Measurements from ENCODE around the gene GRPR.
"Not testable (repeated sequence)": the region's sequence is repeated elsewhere in the genome, so short reads cannot be mapped to it uniquely, and the experiment has no call there.

The GRPR gene

DNA sequence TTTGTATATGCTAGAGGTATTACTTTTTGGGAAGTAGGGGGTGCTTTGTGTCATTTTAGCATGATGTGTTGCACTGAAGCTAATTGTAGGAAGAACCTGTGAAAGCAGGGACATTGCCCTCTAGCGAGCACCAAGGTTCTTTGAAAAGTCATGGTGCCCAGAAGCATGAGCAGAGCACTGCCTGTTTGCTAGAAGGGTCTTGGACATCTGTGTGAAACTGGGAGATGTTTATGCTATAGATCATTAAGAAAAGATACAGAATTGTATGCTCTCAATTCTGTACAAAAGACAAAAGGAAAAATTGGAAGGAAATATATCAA lies 14.7 kb downstream of the GRPR start:
- no peak for FAIRE-seq

DNA sequence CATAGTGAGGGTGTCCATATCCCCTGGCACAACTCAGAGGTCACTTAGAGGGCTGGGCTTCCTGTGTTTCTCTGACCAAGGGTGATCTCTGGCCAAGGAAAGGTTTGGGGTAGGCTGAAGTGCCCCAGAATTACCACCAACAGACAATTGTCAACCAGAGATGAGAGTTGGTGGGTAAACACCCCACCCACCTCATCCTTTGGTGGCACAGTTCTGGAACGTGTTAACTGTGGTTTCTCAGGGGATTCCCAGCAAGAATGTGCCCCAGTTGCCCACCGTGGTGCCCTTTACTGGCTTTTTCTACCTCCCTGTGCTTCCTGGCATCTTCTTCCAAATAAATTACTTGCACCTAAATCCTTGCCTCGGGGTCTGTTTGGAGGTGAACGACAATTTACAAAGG lies 17.1 kb downstream of the GRPR start:
- FAIRE-seq = no peak

DNA sequence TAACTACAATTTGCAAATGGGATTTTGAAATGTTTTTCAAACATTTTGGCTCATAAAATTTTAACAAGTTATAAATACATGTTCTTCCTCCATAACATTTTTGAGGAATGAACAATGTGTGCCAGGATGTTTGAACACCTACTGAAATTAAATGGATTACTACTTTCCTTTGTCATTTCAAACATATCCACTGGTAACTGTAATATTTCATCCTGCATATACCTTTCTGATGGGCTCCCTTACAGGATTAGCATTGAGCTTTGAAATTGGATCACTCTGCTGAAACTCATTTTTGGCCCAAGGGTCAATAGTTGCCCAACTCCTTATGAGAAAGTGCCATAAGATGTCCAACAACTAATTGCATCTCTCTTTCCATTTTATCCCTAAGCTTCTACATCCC lies 17.6 kb downstream of the GRPR start:
- peak; percentile 17 for FAIRE-seq

- no peak for FAIRE-seq
Measured at GRCh38 chrX:16141422-16142245, 18.3 kb downstream of the GRPR start.

GRCh38 chrX:16142246-16142558 lies 18.8 kb downstream of the GRPR start:
- no peak for FAIRE-seq

DNA sequence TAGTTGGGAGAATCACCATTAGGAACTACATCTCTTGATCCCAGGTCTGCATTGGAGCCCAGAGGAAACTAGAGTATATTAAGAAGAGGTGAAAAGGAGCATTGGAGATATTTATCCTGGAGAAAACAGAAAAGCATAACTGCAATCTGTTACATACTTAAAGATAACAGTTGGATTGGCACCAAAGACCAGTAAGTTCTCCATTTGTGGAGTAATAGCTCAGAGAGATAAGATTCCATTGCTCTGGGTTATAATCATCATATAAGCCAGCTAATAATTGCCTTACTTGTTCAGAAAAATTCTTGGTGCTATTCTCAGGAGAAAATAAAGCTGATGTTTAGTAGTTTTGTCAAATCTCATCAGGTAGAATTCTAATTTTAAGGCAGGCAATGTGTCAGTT lies 20.6 kb downstream of the GRPR start:
- no peak for FAIRE-seq

DNA sequence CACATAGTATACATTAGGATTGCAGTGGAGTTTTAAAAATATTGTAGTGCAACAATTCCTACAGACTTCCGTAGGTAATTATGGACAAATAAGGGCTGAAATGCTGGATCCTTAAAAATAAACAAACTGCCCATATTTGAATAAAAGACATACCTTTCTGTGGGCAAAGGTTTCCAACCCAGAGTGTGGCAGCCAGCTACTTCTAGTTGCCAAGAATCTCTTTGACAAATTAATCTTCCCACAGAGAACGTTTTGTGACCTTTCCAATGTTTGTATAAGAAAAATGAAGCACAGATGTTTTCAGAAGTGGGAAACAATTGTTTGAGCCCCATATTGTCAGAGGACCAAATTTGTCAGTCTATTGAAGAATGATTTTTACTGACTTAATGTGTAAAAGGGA lies 21.1 kb downstream of the GRPR start:
- FAIRE-seq = peak; percentile 82

DNA sequence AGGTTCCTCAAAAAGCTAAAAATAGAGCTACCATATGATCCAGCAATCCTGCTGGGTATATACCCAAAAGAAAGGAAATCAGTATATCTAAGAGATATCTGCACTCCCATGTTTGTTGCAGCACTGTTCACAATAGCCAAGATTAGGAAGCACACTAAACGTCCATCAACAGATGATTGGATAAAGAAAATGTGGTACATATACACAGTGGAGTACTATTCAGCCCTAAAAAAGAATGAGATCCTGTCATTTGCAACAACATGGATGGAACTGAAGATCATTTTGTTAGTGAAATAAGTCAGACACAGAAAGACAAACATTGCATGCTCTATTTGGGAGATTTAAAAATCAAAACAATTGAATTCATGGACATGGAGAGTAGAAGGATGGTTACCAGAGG lies 21.7 kb downstream of the GRPR start:
- not testable (repeated sequence) for FAIRE-seq

DNA sequence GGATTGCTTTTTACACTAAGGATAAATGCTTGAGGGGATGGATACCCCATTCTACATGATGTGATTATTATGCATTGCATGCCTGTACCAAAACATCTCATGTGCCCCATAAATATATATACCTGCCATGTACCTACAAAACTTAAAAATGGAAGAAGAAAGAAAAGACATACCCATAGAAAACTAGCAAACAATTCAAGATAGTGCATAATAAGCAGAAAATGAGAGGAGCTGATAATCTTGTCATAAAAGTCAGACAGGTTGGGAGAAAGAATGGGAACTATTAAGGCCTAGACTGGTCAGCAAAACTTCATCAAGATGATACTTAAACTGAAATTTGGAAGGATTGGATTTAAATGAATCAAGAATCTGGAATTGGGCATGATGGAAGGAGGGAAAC lies 22.3 kb downstream of the GRPR start:
- FAIRE-seq = no peak

- FAIRE-seq = no peak
Measured at GRCh38 chrX:16148896-16149295, 25.5 kb downstream of the GRPR start.

GRCh38 chrX:16155581-16156096 lies 32.3 kb downstream of the GRPR start:
- FAIRE-seq = peak; percentile 95

GRCh38 chrX:16156692-16157331 lies 33.4 kb downstream of the GRPR start:
- FAIRE-seq = peak; percentile 27

DNA sequence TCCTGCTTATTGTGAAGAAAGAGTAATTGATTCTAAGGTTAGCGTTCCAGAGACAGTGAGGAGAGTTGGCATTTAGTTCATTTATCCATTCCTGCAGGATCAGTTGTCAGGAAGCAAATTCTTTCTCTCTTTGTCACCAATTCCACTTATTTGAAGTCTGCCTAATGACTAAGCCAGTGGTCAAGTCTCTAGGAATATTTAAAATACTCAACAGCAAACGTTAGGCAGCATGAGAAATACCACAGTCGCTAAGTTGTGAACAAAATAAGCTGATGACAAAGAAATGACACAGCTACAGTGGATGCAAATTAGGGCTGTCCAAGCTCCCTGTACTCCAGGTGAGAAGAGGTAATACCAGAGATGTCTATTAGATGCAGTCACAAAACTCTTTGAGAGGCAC lies 37.4 kb downstream of the GRPR start:
- no peak for FAIRE-seq

DNA sequence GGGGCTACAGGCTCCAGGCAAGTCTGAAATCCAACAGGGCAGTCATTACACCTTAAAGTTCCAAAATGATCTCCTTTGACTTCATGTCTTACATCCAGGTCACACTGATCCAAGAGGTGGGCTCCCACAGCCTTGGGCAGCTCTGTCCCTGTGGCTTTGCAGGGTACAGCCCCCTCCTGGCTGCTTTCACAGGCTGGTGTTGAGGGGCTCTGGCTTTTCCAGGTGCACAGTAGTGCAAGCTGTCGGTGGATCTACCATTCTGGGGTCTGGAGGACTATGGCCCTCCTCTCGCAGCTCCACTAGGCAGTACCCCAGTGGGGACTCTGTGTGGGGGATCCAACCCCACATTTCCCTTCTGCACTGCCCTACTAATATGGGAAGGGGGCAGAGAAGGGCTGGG lies 37.8 kb downstream of the GRPR start:
- FAIRE-seq = not testable (repeated sequence)

DNA sequence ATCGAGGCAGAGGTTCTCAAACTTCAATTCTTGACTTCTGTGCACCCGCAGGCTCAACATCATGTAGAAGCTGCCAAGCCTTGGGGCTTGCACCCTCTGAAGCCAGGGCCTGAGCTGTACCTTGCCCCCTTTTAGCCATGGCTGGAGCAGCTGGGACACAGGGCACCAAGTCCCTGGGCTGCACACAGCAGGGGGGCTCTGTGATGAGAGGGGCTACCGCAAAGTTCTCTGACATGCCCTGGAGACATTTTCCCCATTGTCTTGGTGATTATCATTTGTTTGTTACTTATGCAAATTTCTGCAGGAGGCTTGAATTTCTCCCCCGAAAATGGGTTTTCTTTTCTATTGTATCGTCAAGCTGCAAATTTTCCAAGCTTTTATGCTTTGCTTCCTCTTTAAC lies 39.0 kb downstream of the GRPR start:
- FAIRE-seq = no peak

- FAIRE-seq = no peak
Measured at GRCh38 chrX:16164748-16165147, 41.4 kb downstream of the GRPR start.

DNA sequence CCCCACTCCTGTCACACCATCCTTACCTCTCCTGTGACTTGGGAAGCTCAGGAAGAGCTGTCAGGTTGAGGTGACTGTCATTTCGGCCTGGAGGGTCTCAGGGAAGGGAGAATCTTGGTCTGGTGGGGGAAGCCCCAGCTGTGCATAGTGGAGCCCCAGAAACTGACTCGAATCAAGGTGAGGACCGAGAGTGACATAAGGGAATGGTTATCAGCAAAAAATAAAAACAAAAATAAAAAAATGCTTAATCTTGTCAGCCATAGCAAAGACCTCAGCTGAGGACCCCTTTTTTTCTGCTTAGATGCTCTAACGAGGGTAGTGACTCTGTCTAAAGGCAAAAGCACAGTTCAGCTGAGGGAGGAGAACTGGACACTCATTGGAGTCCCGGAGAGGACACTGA lies 43.8 kb downstream of the GRPR start, which contains the start of gene MAGEB17:
Gene MAGEB17 (plus strand): TSS at position 301 of the 400 bp plus-strand sequence. CDS start 2,902 bp downstream, outside the sequence.
- no peak for FAIRE-seq

DNA sequence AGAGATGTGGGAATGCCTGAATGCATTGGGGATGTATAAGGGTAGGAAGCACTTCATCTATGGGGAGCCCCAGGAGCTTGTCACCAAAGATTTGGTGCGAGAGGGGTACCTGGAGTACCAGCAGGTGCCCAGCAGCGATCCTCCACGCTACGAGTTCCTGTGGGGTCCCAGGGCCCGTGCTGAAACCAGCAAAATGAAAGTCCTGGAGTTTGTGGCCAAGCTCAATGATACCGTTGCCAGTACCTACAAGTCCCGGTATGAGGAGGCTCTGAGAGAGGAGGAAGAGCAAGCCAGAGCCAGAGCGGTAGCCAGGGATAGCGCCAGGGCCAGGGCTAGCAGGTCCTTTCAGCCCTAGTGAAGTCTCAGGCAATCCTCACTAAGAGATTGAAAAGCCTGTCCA lies 47.7 kb downstream of the GRPR start:
- no peak for FAIRE-seq

GRCh38 chrX:16171944-16172343 lies 48.6 kb downstream of the GRPR start:
- FAIRE-seq = no peak

GRCh38 chrX:16172391-16172790 lies 49.0 kb downstream of the GRPR start:
- FAIRE-seq = no peak

DNA sequence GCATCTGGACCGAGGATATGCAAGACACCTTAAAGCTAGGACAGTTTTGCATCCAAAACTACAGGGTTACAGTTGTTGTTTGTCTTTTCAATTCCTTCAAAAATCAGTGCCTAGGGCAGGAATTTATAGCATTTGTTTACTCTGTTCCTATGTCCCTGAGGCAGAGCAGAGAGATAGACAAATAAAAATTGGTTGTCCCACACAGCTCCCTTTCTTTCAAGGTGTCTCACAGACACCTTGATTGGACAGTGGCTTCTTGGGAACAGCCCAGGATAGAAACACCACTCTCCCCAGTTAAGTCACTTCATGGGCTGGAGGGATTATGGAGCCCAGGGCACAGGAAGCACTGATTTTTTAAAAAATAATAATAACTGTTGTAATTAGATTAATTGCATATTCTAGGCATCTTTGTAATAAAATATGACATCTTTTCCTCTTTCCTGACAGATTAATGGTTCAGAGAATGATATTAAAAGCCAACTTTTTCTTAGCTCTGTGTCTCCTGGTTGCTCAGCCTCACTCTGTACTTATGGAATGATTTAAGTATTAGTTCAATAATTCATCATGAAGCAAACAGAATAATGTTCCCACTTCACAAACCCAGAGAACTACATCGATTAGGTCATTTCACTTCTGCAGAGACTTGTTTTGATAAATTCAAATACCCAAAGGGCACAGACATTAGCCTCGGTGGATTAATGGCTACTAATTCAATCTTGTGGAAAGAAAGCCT lies 52.1 kb downstream of the GRPR start:
- FAIRE-seq = no peak

DNA sequence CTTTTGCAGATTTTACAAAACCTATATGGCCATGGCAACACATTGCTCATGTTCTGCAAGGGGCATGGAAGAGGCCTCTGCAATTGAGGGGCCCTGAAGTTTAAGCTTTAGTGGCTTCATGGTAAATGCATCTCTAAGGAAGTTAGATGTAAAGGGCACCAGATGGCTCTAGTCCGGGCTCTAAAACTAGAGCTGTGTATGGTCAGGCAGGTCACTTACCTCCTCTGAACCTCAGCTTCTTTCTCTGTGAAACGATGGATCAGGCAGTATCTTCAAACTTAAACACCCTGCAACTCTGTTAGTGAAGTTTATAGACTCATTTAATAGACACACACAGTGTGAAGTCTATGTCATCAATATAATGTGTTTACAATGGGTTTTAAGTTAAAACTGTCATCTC lies 53.9 kb downstream of the GRPR start:
- FAIRE-seq = no peak

GRCh38 chrX:16183843-16184242 lies 60.5 kb downstream of the GRPR start:
- not testable (repeated sequence) for FAIRE-seq

DNA sequence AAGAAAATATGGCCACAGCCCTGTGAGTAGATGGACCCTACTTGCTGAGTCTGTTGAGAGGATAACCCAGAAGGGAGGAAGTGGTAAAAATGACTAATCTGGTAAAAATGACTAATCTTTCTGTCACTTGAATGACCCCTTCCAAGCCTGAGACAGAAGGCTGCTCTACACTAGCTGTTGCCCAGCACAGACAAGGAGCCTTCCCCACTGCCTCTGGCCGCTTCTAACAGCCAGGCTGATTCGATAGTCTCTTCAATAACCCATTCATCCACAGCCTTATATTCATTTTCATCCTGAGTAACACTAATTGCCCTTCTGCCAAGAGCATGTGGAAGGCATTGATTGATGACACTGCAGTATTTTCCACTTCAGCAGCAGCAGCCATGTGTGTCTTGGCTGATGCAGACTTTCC lies 62.4 kb downstream of the GRPR start:
- peak; percentile 92 for FAIRE-seq

Measured in islet of Langerhans (tissue), 1 donor.